CD4-positive, alpha-beta T cell treated with Interleukin-17A for 1 hour (primary cell): ENCODE measurements around the gene WNT9A.
A peak's percentile ranks its signal among the peaks of the same experiment; 100 is the strongest.

Source experiments
- DNase-seq: peaks from one replicate; pipeline ENCODE4 v3.0.0-alpha.2; 2020

WNT9A gene

DNA sequence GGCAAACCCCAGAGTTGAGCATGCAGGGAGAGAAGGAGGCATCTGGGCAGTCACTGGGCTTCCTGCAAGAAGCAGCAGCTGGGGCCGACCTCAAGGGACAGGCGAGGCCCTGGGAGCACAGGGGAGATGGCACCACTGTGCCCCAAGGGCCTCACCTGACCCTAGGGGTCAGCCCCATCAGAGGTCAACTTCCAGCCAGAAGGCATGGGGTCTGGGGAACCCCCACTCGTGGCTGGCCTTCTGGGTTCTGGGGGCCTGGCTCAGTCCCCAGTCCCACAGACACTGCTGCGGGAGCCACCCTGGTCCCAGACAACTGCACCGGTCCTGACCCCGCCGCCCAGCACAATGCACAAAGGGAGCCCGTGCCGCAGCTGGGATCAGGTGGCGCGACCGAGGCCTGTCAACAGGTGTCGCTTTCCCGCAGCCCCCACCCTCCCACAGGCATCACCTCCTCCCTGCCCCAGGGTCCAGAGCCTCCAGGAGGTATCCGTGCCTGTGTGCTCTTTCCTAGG lies 6.2 kb downstream of the WNT9A start:
- no peak for DNase-seq

DNA sequence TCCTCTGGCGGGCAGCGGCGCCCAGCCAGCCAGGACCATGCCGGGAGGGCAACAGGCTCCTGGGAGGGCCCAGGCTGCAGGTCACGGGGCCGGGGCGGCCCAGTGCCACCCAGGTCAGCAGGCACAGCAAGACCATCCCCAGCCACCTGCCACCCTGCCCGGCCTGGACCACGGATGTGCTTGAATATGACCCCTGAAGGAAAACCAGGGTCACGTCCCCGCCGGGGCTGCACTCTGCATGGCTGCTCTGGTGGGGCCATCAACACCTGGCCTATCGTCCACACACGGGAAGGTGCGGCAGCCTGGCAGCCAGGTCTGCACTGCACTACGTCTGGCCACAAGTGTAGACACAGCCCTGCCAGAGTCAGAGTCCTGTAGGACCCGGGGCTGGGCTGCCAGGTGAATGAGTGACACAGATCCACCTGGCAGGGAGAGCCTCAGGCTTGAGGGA lies 6.9 kb downstream of the WNT9A start:
- DNase-seq: no peak

DNA sequence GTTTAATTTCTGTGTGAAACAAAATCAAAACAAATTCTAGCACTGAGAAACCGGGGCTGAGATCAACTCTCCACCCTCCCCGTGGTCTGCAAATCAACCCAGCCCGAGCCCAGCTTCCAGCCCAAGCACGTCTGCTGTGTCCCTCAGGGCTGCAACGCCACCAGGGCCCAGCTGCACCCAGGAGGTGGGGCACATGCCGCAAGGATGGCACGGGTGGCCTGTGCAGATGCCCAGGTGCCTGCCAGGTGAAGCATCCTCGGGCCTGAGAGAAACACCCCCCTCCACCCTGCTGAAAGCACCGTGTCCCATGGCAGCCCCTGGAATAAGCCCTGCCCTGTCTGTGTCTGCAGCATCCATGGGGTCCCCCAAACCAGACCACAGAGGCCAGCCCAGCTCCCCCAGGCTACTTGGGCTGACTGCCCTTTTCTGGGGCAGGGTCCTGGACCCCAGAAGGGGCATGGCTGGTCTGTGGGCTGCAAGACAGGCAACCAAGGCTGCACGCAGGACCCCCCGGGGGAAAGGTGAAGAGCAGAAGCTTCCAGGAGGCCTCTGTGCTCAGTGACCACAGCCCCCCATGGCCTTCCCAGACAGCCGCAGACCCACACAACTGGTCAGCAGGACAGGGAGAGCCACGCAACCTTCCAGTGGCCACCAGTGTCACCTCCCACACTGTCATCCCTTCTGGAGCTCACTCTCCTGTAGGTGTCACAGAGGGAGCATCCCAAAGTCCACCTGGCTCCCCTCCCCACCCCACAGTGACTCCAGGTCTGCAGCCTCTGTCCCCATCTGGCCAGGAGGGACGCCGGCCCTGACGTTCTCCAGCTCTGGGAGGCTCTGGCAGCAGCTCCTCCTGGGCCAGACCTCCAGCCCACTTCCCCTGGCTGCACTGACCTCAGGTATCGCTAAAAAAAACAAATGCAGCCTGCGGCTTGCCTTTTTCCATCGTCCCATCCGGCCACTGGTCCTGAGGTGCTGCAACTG lies 7.7 kb downstream of the WNT9A start:
- DNase-seq: no peak

DNA sequence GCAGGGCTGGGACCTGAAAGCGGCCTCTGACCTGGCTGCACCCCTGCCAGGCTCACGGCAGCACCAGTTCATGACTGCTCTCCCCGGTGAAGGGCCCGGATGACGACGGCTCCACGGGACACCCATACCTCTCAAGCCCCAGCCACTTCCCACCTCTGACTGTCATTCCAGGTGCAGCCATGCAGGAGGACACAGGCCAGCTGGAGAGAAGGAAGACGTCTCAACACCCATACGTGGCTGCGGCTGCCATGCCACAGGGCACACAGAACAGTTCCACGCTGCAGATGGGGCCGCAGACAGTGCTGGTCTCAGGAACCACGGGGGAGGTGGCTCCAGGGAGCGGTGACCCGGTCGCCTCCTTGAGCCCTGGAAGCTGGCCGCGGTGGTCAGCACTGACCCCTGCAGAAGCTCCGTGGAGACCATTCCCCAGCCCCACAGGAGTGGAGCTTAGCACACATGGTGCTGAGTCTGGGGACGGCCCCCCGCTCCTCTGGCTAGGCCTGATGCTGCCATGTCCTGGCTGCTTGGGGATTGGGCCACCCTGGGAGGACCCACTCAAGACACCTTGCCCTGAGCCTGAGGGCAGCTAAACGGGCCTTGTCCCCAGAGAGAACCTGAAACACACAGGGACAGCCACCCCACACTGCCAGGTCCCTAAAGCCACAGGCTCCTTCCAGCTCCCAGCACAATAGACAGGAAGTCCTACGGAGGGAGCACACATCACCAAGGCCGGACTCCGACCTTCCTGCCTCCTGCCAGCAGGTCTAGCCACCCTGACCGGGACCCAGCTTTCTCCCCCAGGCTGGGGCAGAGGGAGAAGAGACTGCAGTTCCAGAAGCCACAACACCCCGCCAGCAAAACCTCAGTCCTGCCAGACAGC lies 8.6 kb downstream of the WNT9A start:
- no peak for DNase-seq

DNA sequence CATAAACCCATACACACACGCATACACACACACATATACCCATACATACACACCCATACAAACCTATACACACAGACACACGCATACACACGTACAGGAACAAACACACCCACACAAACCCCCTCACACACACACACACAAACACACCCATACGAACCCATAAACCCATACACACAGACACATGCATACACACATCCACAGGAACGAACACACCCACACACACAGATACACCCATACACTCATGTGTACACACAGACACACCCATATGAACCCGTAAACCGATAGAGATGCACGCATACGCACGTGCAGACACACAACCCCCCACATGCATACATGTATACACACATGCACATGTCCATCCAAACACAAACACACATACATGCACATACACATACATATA lies 9.5 kb downstream of the WNT9A start:
- DNase-seq: no peak

DNA sequence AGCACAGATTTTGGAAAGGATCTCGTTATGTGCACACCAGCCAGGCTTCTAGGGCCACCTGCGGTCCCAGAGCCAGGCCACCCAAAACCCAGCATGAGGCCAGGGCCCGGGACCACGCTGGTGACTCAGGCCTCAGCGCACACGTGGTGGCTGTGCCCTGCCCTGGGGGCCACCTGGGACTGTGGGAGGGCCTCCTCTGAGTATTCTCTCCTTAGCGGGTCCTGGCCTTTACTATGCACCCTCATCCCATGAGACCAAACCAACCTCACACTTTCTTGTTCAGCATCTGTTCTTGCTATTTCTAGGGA lies 9.9 kb downstream of the WNT9A start:
- no peak for DNase-seq

DNA sequence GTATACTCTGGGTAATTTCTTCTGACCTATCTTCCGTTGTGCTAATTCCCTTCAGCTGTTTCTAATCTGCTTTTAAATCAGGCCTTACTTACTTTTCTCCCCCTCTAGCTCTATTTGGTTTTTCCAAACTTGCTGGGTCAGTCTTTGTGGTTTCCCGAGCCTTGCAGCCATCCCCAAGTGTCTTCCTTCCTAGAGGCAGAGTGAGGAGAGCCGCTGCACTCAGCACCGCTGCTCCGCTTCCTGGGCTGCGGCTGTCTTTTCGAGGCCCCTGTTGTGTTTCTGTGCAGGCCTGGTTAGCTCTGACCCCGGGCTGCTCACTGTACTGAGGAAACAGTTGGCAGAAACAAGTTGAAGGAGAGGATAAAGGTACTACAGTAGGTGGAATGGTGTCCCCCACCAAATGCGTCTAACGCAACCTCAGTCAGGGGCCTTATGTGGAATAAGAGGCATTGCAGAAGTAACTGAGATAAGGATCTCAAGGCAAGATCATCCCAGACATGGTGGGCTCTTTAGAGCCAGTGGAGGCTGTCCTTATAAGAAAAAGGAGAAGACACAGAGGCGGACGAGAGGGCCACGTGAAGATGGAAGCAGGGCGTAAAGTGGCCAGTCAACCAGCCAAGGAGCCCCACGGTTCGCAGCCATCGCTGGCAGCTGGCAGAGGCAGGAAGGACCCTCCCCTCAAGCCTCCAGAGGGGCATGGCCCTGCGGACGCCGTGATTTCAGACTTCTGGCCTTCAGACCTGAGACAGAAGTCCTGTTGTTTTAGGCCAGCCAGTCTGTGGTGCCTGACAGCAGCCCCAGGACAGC lies 10.5 kb downstream of the WNT9A start:
- no peak for DNase-seq

DNA sequence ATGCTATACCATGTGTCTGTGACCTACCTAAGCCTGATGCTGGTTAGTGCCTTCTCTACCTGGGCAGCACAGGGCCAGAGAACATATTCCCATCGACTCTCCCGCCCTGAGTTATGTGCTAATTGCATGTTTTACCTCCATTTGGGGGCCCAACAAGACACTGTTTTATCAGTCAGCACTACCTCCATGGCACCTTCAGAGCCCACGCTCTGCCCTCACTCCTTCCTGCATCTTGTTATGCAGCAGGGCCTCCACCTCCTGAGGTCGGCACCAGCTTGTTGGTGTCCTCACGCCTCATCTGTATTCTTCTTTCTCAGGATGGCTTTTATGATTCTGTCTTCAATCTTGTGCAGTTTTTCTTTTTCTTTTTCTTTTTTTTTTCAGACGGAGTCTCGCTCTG lies 11.9 kb downstream of the WNT9A start:
- no peak for DNase-seq

DNA sequence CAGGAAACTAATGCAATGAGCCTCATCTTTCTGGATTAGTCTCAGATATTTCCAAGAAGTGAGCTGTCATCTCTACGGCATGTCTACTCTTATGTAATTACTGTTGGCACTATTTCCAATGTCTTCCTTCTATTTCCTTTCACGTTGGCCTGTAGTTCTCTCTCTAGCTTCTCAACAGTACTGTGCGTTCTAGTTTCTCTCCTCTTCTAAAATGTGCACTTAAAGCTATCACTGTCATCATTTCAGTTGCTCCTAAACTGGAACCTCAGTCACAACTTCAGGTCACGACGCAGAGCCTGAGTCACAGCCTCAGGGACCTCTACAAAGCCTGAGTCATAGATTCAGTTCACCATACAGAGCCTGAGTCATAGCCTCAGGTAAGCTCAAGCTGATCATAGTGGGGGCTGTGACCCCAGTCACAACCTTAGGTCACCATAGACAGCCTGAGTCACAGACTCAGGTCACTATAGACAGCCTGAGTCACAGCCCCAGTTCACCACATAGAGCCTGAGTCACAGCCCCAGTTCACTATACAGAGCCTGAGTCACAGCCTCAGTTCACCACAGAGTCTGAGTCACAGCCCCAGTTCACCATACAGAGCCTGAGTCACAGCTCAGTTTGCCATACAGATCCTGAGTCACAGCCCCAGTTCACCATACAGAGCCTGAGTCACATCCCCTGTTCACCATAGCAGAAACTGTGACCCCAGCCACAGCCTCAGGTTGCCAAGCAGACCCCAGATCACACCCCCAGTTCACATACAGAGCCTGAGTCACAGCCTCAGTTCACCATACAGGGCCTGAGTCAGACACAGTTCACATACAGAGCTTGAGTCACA lies 13.0 kb downstream of the WNT9A start:
- peak; percentile 2 for DNase-seq

DNA sequence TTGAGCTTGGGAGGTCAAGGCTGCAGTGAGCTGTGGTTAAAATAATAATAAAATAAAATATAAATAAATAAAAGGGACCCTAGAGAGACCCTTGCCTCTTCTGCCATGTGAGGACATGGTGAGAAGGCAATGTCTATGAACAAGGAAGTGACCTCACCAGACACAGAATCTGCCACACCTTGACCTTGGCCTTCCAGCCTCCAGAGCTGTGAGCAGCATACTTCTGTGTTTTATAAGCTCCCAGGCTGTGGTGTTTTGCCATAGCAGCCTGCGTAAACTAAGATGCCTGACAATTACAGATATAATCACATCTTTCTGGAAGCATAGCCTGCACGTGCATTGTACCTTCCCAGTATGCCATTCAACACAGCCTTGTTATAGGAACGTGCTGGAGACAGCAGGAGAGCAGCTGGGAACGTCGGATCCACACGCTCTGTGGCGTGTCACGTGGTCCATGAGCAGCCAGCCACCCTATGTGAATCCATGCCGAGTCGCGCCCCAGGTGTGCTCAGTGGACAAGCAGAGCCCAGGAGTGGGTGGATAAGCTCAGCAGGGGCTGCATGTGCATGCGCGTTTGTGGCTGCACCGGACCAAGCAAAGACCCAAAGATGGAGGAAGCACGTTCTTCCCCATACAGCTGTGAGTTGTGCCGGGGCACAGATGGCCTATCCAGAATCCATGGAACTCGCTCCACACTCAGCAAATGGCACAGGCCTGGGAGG lies 17.8 kb downstream of the WNT9A start:
- no peak for DNase-seq

DNA sequence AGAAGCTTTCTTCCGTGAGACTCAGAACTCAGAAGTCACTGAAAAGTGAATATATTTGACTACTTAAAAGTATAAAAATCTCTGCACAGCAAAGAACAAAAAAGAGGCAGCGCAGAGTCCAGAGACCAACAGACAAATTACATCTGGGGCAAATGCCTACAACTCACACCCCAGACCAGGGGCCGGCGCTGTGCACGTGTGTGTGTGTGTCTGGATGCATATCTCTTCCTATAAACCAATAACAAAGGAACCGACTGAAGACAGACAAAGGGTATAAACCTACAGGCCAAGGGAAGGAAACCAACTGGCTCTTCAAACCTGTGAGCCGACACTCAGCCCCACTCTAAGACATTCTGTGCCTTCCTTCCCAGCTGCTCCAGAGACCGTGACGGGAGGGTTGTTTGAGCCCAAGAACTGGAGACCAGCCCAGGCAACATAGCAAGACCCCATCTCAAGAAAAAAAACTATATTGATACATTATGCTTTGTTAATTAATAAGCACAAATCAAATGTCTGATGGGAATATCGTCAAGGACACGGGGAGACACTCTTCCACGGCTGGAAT lies 18.8 kb downstream of the WNT9A start:
- DNase-seq: no peak

DNA sequence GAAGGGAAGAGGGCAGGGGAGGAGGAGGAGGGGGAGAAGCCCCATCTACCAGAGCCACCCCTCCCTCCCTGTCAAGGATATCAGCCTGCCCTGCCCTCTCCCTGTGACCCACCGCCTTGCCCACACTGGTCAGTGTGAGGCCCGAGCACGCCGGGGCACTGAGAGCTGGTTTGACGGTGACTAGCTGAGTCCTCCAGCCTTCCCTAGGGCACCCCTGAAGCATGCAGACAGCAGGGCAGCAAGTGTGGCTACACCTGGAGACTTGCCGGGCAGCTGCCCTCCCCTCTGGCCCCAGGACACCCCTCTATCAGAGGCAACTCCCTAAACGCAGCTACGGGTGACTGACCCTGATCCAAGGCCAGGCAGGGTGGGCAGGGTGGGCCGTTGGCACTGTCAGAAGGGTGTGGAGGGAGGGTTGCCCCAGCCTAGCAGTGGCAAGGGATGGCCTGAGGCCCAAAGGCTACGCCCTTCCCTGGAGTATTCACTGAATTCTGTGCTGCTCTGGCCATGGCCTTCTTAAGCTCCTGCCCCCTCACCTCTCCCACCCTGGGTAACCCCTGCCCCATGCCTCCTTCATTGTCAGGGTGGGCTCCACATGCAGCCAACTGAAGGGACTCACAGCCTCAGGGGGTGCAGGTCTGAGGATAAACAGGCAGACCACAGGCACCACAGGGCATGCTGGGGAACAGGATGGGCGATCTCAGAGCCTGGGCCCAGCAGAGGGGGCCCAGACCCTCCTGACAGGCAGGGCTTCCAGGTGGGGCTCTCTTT lies 19.6 kb downstream of the WNT9A start:
- no peak for DNase-seq

DNA sequence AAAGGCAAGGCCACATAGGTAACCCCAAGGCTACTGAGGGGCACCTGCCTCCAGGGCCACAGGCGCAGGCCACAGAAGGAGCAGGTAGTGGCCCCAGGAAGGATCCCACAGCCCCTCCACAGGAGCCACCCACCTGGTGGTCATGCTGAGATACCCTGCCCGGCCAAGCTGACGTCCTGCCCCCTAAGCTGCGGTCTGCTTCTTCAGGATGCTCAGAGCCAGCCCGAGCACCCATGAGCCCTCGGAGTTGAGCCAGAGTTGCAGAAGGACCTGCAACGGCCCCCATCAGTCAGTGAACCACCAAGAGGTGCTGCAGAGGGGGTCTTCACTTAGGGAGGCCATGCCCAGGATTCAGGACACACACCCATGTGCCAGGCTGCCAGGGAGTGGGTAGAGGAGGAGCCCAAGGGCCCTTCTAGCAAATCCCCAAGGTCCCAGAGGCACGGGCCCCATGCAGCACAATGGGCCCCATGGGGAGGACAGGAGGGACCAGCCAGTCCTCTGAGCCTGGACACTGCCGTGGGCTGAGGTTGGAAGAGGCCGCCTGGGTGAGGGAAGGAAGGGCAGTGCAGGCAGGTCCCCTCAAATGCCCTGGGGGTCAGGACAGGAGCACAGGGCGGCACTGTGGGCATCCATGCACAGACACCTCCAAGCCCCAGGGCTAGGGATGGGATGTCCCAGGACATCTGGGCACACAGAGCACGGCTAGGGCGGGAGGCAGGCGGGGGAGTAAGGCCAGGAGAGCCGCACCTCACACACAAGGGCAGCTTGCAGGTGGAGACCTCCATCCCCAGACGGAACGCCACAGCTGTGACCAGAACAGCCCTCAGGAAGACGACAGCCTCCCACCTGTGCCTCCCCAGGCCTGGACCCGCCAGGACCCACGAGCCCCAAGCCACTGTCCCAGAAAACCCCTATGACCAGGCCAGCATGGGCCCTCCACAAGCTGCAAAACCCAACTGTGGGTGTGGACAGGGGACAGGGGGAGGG lies 20.5 kb downstream of the WNT9A start:
- no peak for DNase-seq

DNA sequence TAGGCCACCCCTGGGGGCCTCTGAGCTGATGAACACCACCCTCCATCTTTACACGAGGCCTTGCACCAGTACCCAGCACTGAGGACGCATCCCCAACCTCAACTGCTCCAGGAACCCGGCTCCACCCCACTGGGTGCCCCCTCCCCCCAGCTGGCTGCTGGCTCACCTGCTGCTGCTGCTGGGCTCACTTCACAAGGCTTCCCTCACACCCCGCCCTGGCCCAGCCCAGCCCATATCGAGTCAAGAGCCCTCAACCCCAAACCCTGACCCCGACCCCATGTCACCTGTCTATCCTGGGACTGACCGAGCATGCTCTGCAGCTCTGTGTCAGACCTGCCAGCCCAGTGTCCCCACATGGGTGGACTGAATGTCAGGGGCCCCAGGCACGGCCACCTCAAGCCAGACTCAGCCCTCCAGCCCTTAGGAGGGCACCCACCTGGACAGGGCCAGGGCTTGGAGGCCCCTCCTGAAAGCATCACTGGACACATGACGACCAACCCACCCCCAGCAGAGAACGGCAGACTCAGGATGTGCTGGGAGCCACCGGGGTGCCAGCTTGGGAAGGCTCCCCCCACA lies 21.4 kb downstream of the WNT9A start:
- DNase-seq: no peak

DNA sequence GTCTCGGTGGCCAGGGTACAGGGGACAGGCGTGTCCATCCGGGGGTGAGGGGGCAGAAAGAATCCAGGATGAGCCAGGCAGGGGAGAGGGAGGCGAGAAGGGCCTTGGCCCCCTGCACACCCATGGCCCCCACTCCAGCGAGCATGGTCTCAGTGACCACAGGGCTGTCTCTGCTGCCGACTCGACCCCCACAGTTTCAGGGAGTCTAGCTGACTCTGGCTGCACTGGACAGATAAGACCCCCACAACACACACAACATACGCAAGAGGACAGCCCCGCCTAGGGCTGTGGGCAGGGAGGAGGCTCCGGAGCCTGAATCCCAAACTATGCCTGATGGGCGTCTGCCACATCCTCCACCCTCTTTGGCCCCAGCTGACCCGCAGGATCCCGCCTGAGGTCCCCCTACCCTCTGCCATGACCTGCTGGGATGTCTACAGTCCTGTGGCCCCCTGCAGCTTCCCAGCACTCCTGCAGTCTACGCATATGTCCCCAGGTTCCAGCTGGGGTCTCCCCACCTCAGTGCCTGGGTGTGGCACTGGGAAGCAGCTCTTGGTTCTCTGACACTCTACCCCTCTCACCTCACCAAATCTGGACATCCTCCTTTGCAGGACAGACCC lies 22.0 kb downstream of the WNT9A start:
- no peak for DNase-seq

DNA sequence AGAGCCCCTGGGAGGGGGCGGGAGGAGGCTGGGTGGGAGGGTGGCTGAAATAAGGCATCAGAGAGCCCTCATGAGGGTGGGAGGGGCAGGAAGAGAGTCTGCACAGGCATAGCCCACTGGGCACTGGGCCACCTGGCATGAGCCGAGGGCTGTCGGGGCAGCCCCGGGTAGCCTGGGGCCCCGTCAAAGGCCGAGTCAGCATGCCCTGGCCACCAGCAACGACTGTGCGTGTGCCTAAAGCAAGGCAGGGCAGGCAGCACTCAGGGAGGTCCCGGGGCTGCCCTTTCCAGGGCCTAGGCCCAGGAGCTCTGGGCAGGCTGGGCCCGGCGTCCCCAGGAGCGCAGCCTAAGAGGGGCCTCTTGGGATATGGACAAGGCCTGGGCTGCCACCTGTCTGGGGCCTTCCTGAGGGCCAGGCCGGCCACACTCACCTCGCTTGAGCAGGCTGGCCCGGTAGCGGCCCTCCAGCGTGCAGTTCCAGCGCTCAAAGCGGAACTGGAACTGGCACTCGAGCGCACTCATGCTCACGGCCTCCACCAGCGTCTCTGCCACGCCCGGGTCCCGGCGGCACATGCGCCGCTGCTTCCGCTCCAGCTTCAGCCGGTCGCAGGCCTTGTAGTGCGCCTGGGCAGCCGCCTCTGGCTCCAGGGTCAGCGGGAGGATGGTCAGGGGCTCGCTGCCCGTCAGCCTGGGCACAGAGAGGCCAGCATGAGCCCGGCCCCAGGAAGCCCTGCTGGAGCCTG lies 22.7 kb downstream of the WNT9A start:
- no peak for DNase-seq

DNA sequence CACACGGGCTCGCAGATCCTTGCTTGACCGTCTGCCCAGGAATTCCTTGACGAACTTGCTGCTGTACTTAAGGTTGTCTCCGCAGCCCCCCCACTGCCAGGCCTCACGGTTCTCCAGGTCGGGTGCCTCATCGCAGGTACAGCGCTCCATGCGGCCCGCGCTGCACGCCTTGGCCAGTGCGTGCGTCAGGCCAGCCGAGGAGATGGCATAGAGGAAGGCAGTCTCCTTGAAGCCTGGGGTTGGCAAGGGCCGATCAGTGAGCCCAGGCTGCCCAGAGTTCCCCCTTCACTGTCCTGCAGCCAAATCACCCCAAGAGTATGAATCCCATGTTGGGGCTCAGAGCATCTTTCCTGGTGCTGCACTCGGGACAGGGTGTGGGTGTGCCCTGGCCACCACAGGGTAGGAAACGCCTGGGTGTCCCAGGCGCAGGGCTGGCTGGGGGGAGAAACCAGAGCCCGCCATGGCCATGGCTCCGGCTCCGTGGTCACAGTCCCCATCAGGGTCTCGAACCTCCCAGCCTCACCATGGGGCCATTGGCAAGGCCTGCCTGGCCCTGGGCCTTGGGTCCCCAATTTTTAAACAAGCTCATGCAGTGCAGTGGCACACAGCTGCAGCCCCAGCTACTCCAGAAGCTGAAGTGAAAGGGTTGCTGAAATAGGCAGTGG lies 23.4 kb downstream of the WNT9A start:
- no peak for DNase-seq
